ENCODE measurements around the gene FOS. TPM values are rescaled to one million over a fixed set of nuclear protein-coding genes. Genes with fewer than 3 reads are reported as not detected.

Gene FOS
- total RNA-seq, 1 experiment from 2014 or later, result 149 TPM

DNA sequence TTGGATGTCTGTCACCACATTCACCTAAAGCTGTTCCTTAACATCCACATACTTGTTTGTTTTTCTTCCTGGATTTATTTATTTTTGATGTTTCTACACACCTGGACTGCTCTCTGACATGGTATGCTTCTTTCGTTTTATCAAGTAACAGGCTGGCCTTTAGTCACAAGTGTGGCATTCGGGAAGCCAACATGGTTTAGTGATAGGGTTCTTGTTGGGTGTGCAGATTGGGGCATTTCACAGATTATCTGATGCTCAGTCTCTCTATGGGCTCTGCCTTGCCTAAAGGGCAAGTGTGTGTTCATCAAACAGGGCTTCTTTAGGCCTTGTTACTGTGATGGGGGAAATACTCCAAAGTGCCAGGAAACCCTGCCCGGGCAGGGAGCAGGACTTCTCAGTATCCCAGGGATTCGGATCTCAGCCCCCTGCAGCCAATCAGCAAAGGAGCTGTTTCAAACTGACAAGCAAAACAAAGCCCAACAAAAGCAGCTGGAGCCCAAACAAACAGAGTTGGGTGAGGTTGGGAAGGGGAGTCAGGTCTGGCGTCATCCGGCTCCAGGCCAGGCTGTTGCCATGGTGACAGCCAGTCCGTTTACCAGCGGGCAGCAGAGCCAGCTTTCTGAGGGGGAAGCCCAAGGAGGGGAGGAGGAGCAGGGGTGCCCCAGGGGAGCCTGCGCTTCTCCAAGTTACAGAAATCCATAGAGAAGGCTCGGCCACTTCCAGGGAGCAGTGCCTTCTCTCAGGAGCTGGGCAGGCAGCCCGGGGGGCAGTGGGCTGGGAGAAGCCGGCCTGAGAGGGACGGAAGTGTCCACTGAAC lies 31.9 kb downstream of the FOS start:
- TF ChIP-seq, protein P1, sequence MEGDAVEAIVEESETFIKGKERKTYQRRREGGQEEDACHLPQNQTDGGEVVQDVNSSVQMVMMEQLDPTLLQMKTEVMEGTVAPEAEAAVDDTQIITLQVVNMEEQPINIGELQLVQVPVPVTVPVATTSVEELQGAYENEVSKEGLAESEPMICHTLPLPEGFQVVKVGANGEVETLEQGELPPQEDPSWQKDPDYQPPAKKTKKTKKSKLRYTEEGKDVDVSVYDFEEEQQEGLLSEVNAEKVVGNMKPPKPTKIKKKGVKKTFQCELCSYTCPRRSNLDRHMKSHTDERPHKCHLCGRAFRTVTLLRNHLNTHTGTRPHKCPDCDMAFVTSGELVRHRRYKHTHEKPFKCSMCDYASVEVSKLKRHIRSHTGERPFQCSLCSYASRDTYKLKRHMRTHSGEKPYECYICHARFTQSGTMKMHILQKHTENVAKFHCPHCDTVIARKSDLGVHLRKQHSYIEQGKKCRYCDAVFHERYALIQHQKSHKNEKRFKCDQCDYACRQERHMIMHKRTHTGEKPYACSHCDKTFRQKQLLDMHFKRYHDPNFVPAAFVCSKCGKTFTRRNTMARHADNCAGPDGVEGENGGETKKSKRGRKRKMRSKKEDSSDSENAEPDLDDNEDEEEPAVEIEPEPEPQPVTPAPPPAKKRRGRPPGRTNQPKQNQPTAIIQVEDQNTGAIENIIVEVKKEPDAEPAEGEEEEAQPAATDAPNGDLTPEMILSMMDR (IDR thresholded peaks at IDR 0.05; ENCODE audit: unreplicated experiment), result no peak
- H3K27ac Mint-ChIP-seq (ENCODE audit: unreplicated experiment), result peak overlapping the region; percentile 43
- CTCF ChIA-PET, result interaction anchor here (0.6 to 1.2 kb wide), 6 partner anchors 8 to 287 kb away, joined by 3 to 7 read pairs (median 4); no protein-coding TSS in a partner anchor
- BruUV-seq (replicated peaks), result no TSS peak
- no peaks in the 10 kb centered on the region for H3K9me3 Mint-ChIP-seq (ENCODE audit: low read depth, unreplicated experiment)
- peaks cover 34% of the 10 kb centered on the region for H3K4me1 Mint-ChIP-seq (ENCODE audit: low read depth, unreplicated experiment)
- intact Hi-C loops (cut with micrococcal nuclease; ENCODE audit: unreplicated experiment), result loop anchor here (10.0 kb wide), 1 partner anchor 344 kb away; no protein-coding TSS in a partner anchor
- peak; percentile 74 for DNase-seq
- H3K27me3 Mint-ChIP-seq (ENCODE audit: unreplicated experiment), result no peaks in the 10 kb centered on the region
- H3K36me3 Mint-ChIP-seq (ENCODE audit: insufficient read depth, unreplicated experiment), result no peaks in the 10 kb centered on the region
- H3K4me3 Mint-ChIP-seq (ENCODE audit: low read depth, unreplicated experiment), result no peak overlapping the region

DNA sequence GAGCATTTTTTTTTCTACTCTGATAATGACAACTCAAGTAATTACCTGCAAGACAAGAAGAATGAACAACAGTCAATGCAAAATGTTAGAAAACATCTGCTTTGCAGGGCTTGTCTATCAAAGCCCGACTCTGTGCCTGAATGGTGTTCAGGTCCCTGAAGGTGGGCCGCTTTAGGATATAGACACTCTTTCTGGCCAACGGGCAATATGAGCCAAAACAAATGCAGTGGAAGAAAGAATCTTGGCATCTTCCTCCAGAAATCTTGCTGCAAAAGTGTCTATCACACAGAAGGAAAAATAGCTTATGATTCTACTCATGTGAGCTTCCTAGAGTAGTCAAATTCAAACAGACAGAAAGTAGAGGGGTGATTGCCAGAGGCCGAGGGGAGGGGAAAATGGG lies 32.7 kb downstream of the FOS start:
- H3K36me3 Mint-ChIP-seq (ENCODE audit: insufficient read depth, unreplicated experiment), result no peaks in the 10 kb centered on the region
- no peaks in the 10 kb centered on the region for H3K9me3 Mint-ChIP-seq (ENCODE audit: low read depth, unreplicated experiment)
- CTCF ChIA-PET, result interaction anchor here (1.0 kb wide), 2 partner anchors 176 to 249 kb away, joined by 3 read pairs; no protein-coding TSS in a partner anchor
- H3K4me3 Mint-ChIP-seq (ENCODE audit: low read depth, unreplicated experiment), result no peak overlapping the region
- TF ChIP-seq, protein P1 (IDR thresholded peaks at IDR 0.05; ENCODE audit: unreplicated experiment), result no peak
- intact Hi-C loops (cut with micrococcal nuclease; ENCODE audit: unreplicated experiment), result loop anchor here (10.0 kb wide), 1 partner anchor 343 kb away; no protein-coding TSS in a partner anchor
- H3K4me1 Mint-ChIP-seq (ENCODE audit: low read depth, unreplicated experiment), result peaks cover 37% of the 10 kb centered on the region
- no peak overlapping the region for H3K27ac Mint-ChIP-seq (ENCODE audit: unreplicated experiment)
- no peak for DNase-seq
- BruUV-seq (replicated peaks), result no TSS peak
- H3K27me3 Mint-ChIP-seq (ENCODE audit: unreplicated experiment), result no peaks in the 10 kb centered on the region

- intact Hi-C loops (cut with micrococcal nuclease; ENCODE audit: unreplicated experiment), result loop anchor here (10.0 kb wide), 1 partner anchor 342 kb away; no protein-coding TSS in a partner anchor
- CTCF ChIA-PET, result no interaction called here
- no peaks in the 10 kb centered on the region for H3K36me3 Mint-ChIP-seq (ENCODE audit: insufficient read depth, unreplicated experiment)
- peaks cover 5% of the 10 kb centered on the region for H3K27me3 Mint-ChIP-seq (ENCODE audit: unreplicated experiment)
- H3K4me1 Mint-ChIP-seq (ENCODE audit: low read depth, unreplicated experiment), result peaks cover 32% of the 10 kb centered on the region
- H3K4me3 Mint-ChIP-seq (ENCODE audit: low read depth, unreplicated experiment), result no peak overlapping the region
- H3K27ac Mint-ChIP-seq (ENCODE audit: unreplicated experiment), result no peak overlapping the region
- DNase-seq, result no peak
- H3K9me3 Mint-ChIP-seq (ENCODE audit: low read depth, unreplicated experiment), result no peaks in the 10 kb centered on the region
- TF ChIP-seq, protein P1 (IDR thresholded peaks at IDR 0.05; ENCODE audit: unreplicated experiment), result no peak
- no TSS peak for BruUV-seq (replicated peaks)
These were observed 33.7 kb downstream of the FOS start for GRCh38 chr14:75312341-75312740.

- Mint-ChIP-seq H3K4me3 (ENCODE audit: low read depth, unreplicated experiment) (no peak overlapping the region), H3K36me3 (ENCODE audit: insufficient read depth, unreplicated experiment) (no peaks in the 10 kb centered on the region), H3K27me3 (ENCODE audit: unreplicated experiment) (peaks cover 14% of the 10 kb centered on the region), H3K9me3 (ENCODE audit: low read depth, unreplicated experiment) (no peaks in the 10 kb centered on the region), H3K4me1 (ENCODE audit: low read depth, unreplicated experiment) (peaks cover 29% of the 10 kb centered on the region), H3K27ac (ENCODE audit: unreplicated experiment) (no peak overlapping the region)
- CTCF ChIA-PET, result no interaction called here
- no peak for DNase-seq
- intact Hi-C loops (cut with micrococcal nuclease; ENCODE audit: unreplicated experiment), result loop anchor here (10.0 kb wide), 1 partner anchor 342 kb away; no protein-coding TSS in a partner anchor
- BruUV-seq (replicated peaks), result no TSS peak
- TF ChIP-seq, protein P1 (IDR thresholded peaks at IDR 0.05; ENCODE audit: unreplicated experiment), result no peak
These were observed 34.7 kb downstream of the FOS start for GRCh38 chr14:75313294-75313693.

All from Calu3 (cell line).